HepG2 (cell line): ENCODE results near the gene RALB. TPM values are rescaled to one million over a fixed set of nuclear protein-coding genes. Genes with fewer than 3 reads are reported as not detected.

Experiments
- ATAC-seq: fragments of 200-7000 bp; cut with Tn5 transposase; 3 replicates; pipeline ENCODE4 v1.9.1; 2020; ENCODE audit warnings: mild to moderate bottlenecking, moderate library complexity
- BruUV-seq: library from RNA; stranded (reverse); fragments of 400-500 nt; replicated peaks from 2 replicates; lab custom pipeline; 2021; lab: Mats Ljungman, UMichigan
- CTCF ChIA-PET: fragments of 300-600 bp; formaldehyde crosslinking; extraction: SDS; loops from one replicate; lab custom pipeline; 2021; ENCODE audit warnings: low total read pairs, inconsistent platforms, low intra/inter-chr PET ratio; lab: Yijun Ruan, JAX
- POLR2A ChIA-PET: fragments of 350-600 bp; sonication (Branson Sonifier 250); formaldehyde crosslinking; loops from one replicate; lab custom pipeline; 2020; ENCODE audit warnings: antibody characterized with exemption, inconsistent platforms; lab: Yijun Ruan, JAX
- DNase-seq: peaks from one replicate; pipeline ENCODE4 v3.0.0-alpha.2; 2015; ENCODE audit warnings: low spot score
- FAIRE-seq: peaks from 3 replicates; lab custom pipeline; 2011; peaks lifted over from hg19 to GRCh38; lab: Jason Lieb, UNC
- H2AFZ ChIP-seq: one replicate; pipeline ENCODE4 v1.6.1; 2011; ENCODE audit warnings: low read length, inconsistent platforms
- H3K27ac ChIP-seq: fragments of 300-600 bp; 3 replicates; pipeline ENCODE4 v1.8.0; 2011; ENCODE audit warnings: mixed run types, mild to moderate bottlenecking, mixed read lengths, low read length, inconsistent platforms; ENCODE audit not compliant: insufficient read depth; ENCODE audit errors: extremely low read length
- H3K27me3 ChIP-seq, 2 experiments: fragments of 200-600 bp in 1 of 2; 2 replicates in 1 of 2; 3 replicates in 1 of 2; pipeline versions ENCODE4 v1.6.0 to v1.8.0; 2011; ENCODE audit warnings: low read length in 2 of 2, mild to moderate bottlenecking in 2 of 2, moderate library complexity in 2 of 2, inconsistent platforms in 1 of 2; ENCODE audit not compliant: insufficient read depth in 2 of 2, control insufficient read depth in 1 of 2
- H3K36me3 ChIP-seq, 2 experiments: fragments of 200-600 bp in 1 of 2; replicated peaks in 1 of 2; 2 replicates in 1 of 2; 3 replicates in 1 of 2; pipeline versions ENCODE4 v1.5.1 to v1.8.0; 2011; ENCODE audit warnings: low read length in 2 of 2, inconsistent platforms in 1 of 2; ENCODE audit not compliant: insufficient read depth in 2 of 2, control insufficient read depth in 1 of 2
- H3K4me1 ChIP-seq: 2 replicates; pipeline ENCODE4 v1.5.1; 2012; ENCODE audit warnings: low read length, inconsistent platforms; ENCODE audit not compliant: insufficient read depth
- H3K4me2 ChIP-seq: 2 replicates; pipeline ENCODE4 v1.6.0; 2011; ENCODE audit warnings: low read depth, low read length, inconsistent platforms
- H3K4me3 ChIP-seq, 3 experiments: fragments of 200-600 bp in 1 of 3; sonication (generic), shearing (Covaris generic) in 1 of 3; replicated peaks in 1 of 3; 2 replicates each; pipeline ENCODE4 v1.5.1; 2011 to 2016; ENCODE audit warnings: low read length in 3 of 3, inconsistent platforms in 2 of 3, low read depth in 2 of 3, mild to moderate bottlenecking in 2 of 3, control low read depth in 1 of 3, mixed read lengths in 1 of 3; ENCODE audit not compliant: insufficient read depth in 1 of 3
- H3K79me2 ChIP-seq: one replicate; pipeline ENCODE4 v1.6.1; 2011; ENCODE audit warnings: low read length, inconsistent platforms; ENCODE audit not compliant: insufficient read depth
- H3K9ac ChIP-seq: 2 replicates; pipeline ENCODE4 v1.6.0; 2011; ENCODE audit warnings: mild to moderate bottlenecking, low read depth, low read length, inconsistent platforms; ENCODE audit not compliant: insufficient read depth
- H3K9me3 ChIP-seq: 2 replicates; pipeline ENCODE4 v1.5.1; 2012; ENCODE audit warnings: mild to moderate bottlenecking, low read length
- H4K20me1 ChIP-seq: 2 replicates; pipeline ENCODE4 v1.6.0; 2011; ENCODE audit warnings: inconsistent platforms, mild to moderate bottlenecking, low read length, moderate library complexity; ENCODE audit not compliant: insufficient read depth
- IRX3 ChIP-seq: sonication (generic); formaldehyde crosslinking; IDR thresholded peaks from 2 replicates; pipeline ENCODE4 v1.8.1; 2023; ENCODE audit warnings: mild to moderate bottlenecking, low read depth, missing genetic modification reagents, borderline replicate concordance
- MYNN ChIP-seq: sonication (generic); formaldehyde crosslinking; IDR thresholded peaks from 2 replicates; pipeline ENCODE4 v1.4.0; 2020; ENCODE audit warnings: mild to moderate bottlenecking, low read depth, missing genetic modification reagents
- ZBTB40 ChIP-seq, 2 experiments: fragments of 450-650 bp in 1 of 2; sonication (generic) in 1 of 2; formaldehyde crosslinking in 1 of 2; IDR thresholded peaks; 2 replicates each; pipeline versions ENCODE4 v1.6.1 to v1.8.0; 2016 to 2022; ENCODE audit warnings: antibody characterized with exemption in 1 of 2, mild to moderate bottlenecking in 1 of 2, missing genetic modification reagents in 1 of 2
- ZFP1 ChIP-seq: IDR thresholded peaks from 2 replicates; pipeline ENCODE4 v1.6.1; 2016
- ZNF552 ChIP-seq: sonication (generic); formaldehyde crosslinking; IDR thresholded peaks from 2 replicates; pipeline ENCODE4 v1.9.0; 2022; ENCODE audit warnings: missing genetic modification reagents, mild to moderate bottlenecking, borderline replicate concordance
- ZSCAN25 ChIP-seq: sonication (generic); formaldehyde crosslinking; IDR thresholded peaks from 2 replicates; pipeline ENCODE4 v1.8.0; 2022; ENCODE audit warnings: mild to moderate bottlenecking, missing genetic modification reagents
- WGBS: methylation state at CpG from one replicate; pipeline ENCODE4 v1.1.6; 2017; ENCODE audit warnings: low lambda C conversion rate; 5-methylcytosine and 5-hydroxymethylcytosine counted together
- in situ Hi-C: cut with HindIII; loops from 2 replicates; pipeline ENCODE4 v1.10.0; 2017; ENCODE audit warnings: low pct_unique_long_range_greater_than_20kb; ENCODE audit not compliant: extremely low pct_ligation_motif_present
- intact Hi-C: fragments of 100-400 bp; cut with micrococcal nuclease; formaldehyde crosslinking; loops from one replicate; pipeline ENCODE4 v1.10.0; 2022; ENCODE audit not compliant: unreplicated experiment
- polyA plus RNA-seq, 8 experiments: library from polyadenylated mRNA; depleted of rRNA in 3 of 8; stranded (reverse) in 7 of 8; unstranded in 1 of 8; fragments of >200 nt; fragmentation: Illumina TruSeq in 4 of 8; extraction: Trizol in 4 of 8; gene quantifications; 2 replicates each; pipeline versions ENCODE4 v1.2.1 to v1.2.3, GENCODE V29; 2011 to 2016; ENCODE audit warnings: low read depth in 4 of 8, missing spikeins in 1 of 8, mixed read lengths in 1 of 8; ENCODE audit not compliant: insufficient read depth in 1 of 8
- total RNA-seq, 5 experiments: library from RNA; depleted of rRNA; stranded (reverse); fragments of >200 nt; fragmentation: Illumina TruSeq; extraction: Trizol; gene quantifications; 2 replicates each; pipeline ENCODE4 v1.2.3, GENCODE V29; 2016; ENCODE audit warnings: low read depth in 1 of 5

Gene RALB
- total and polyA plus RNA-seq, 2 of the 13 experiments (the other 11 are each of a cell fraction or from before 2014, with no cell fraction given): 37.8 to 43.2 TPM

GRCh38 chr2:120316528-120317179 is 64.0 kb downstream of the RALB start:
- WGBS: 43% methylated on average over 13 of the region's 15 CpGs
- FAIRE-seq (no peak), ATAC-seq (no peak), DNase-seq (no peak)
- TF ChIP-seq ZSCAN25 (CRISPR knock-in tag) (peak; percentile 93), MYNN (no peak)
- H3K9ac ChIP-seq: no peak overlapping the region
- ChIA-PET CTCF (no interaction called here), POLR2A (no interaction called here)
- in situ Hi-C loops (loop anchor here (10.0 kb wide), 1 partner anchor 112 kb away; no protein-coding TSS in a partner anchor), intact Hi-C loops (loop anchor here (10.0 kb wide), 1 partner anchor 358 kb away; no protein-coding TSS in a partner anchor)
- H3K4me3 ChIP-seq: no peak overlapping the region
- H3K4me1 ChIP-seq: peaks cover 26% of the 10 kb centered on the region
- no peak overlapping the region for H3K4me2 ChIP-seq
- H3K27me3 ChIP-seq: peaks cover 34 to 78% of the 10 kb centered on the region in 2 experiments; a peak in 4 of 5 replicates
- H3K79me2 ChIP-seq: no peaks in the 10 kb centered on the region
- no TSS peak for BruUV-seq
- no peaks in the 10 kb centered on the region for H4K20me1 ChIP-seq
- no peak overlapping the region for H3K27ac ChIP-seq
- H3K36me3 ChIP-seq: no peaks in the 10 kb centered on the region
- no peaks in the 10 kb centered on the region for H3K9me3 ChIP-seq
- no peak overlapping the region for H2AFZ ChIP-seq

DNA sequence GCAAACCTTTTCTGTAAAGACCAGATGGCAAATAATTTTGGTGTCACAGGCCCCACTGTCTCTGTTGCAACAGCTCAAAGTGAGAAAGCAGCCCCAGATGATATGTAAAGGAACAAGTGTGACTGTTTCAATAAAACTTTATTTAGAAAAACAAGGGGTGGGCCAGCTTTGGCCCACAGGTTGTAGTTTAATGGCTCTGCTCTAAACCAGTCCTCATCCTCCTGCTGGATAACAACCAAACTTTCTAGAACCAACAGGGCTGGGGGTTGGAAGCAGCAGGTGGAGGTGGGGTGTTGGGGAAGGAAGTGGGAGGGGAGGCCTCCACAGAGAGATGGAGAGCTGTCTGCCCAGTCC is 64.5 kb downstream of the RALB start:
- H3K79me2 ChIP-seq: no peaks in the 10 kb centered on the region
- H3K9me3 ChIP-seq: no peaks in the 10 kb centered on the region
- ATAC-seq (no peak), DNase-seq (no peak), FAIRE-seq (no peak)
- H2AFZ ChIP-seq: no peak overlapping the region
- no peak overlapping the region for H3K4me3 ChIP-seq
- no peak overlapping the region for H3K9ac ChIP-seq
- intact Hi-C loops: loop anchor here (10.0 kb wide), 1 partner anchor 358 kb away; no protein-coding TSS in a partner anchor
- ChIA-PET POLR2A (no interaction called here), CTCF (no interaction called here)
- no peak overlapping the region for H3K4me2 ChIP-seq
- no peaks in the 10 kb centered on the region for H4K20me1 ChIP-seq
- in situ Hi-C loops: loop anchor here (10.0 kb wide), 1 partner anchor 112 kb away; no protein-coding TSS in a partner anchor
- peaks cover 28% of the 10 kb centered on the region for H3K4me1 ChIP-seq
- no peak overlapping the region for H3K27ac ChIP-seq
- no TSS peak for BruUV-seq
- peaks cover 36 to 83% of the 10 kb centered on the region in 2 experiments for H3K27me3 ChIP-seq
- H3K36me3 ChIP-seq: no peaks in the 10 kb centered on the region
- TF ChIP-seq ZFP1 (CRISPR knock-in tag) (no peak), ZNF552 (CRISPR knock-in tag) (no peak), IRX3 (CRISPR knock-in tag) (no peak), ZBTB40 (IDR thresholded peaks at IDR 0.05) (peak; percentile 70), ZBTB40 (CRISPR knock-in tag; IDR thresholded peaks at IDR 0.05) (peak; percentile 98)
- TF ChIP-seq, all 625 proteins: peak for 1
